ENCODE data around the gene C1orf105. TPM values are rescaled to one million over a fixed set of nuclear protein-coding genes. Genes with fewer than 3 reads are reported as not detected.

The C1orf105 gene
- total and polyA plus RNA-seq, 10 of the 15 experiments (the other 5 are each of a cell fraction or from before 2014, with no cell fraction given), result not detected

- ChIA-PET CTCF (interaction anchor here (0.6 to 7.1 kb wide), 20 partner anchors 9 to 916 kb away, joined by 3 to 66 read pairs (median 4); partner anchors contain the start of genes C1orf105 and PIGC), POLR2A (no interaction called here), RAD21 (ENCODE audit: unreplicated experiment) (interaction anchor here (0.6 to 2.5 kb wide), 3 partner anchors 14 to 427 kb away, joined by 3 to 11 read pairs (median 3); partner anchors contain the start of gene PIGC), SMC1A (ENCODE audit: uncharacterized antibody, unreplicated experiment) (interaction anchor here (0.9 to 3.2 kb wide), 8 partner anchors 14 to 444 kb away, joined by 3 to 13 read pairs (median 4); partner anchors contain the start of gene PIGC)
- TF ChIP-seq SMARCA5 (IDR thresholded peaks at IDR 0.05) (0 out of 2 replicates have a peak, but pooled peaks have one; percentile 28), ZNF687 (IDR thresholded peaks at IDR 0.05) (no peak), CEBPZ (IDR thresholded peaks at IDR 0.05; ENCODE audit: low read depth, low read length) (no peak), CTCF (IDR thresholded peaks at IDR 0.05 in 2 of 3, conservative IDR thresholded peaks at IDR 0.05 in 1 of 3; ENCODE audit: control insufficient read depth in 2 of 3, extremely low read depth in 1 of 3, insufficient read depth in 1 of 3, low read depth in 3 of 3, low read length in 3 of 3) (peak; percentile 56 to 75 (median 65)), SMC3 (IDR thresholded peaks at IDR 0.05; ENCODE audit: borderline replicate concordance, low read length) (peak; percentile 79), RAD21 (IDR thresholded peaks at IDR 0.05; ENCODE audit: insufficient read depth, low read depth, low read length) (peak; percentile 67)
- FAIRE-seq (peak; percentile 93), ATAC-seq (peak; percentile 85), DNase-seq (ENCODE audit: low read depth, low spot score) (peak; percentile 34)
- Histone ChIP-seq H3K4me3 (no peak overlapping the region), H3K79me2 (ENCODE audit: control insufficient read depth, insufficient read depth, low read length) (no peaks in the 10 kb centered on the region), H3K4me1 (ENCODE audit: control insufficient read depth, insufficient read depth, low read length) (peaks cover 8% of the 10 kb centered on the region), H3K27ac (ENCODE audit: control insufficient read depth, insufficient read depth) (no peak overlapping the region), H3K4me2 (ENCODE audit: control insufficient read depth, insufficient read depth) (no peak overlapping the region), H3K36me3 (ENCODE audit: control insufficient read depth in 2 of 2, insufficient read depth in 2 of 2, low read length in 1 of 2) (no peaks in the 10 kb centered on the region), H2AFZ (ENCODE audit: control insufficient read depth, low read depth, low read length) (no peak overlapping the region; the same call in 1 of the 2 replicates), H4K20me1 (ENCODE audit: control insufficient read depth, insufficient read depth) (no peaks in the 10 kb centered on the region), H3K9me3 (replicated peaks; ENCODE audit: control insufficient read depth, insufficient read depth, low read length) (no peaks in the 10 kb centered on the region; the same call in 2 of the 3 replicates), H3K9ac (ENCODE audit: control insufficient read depth, insufficient read depth, low read length) (no peak overlapping the region), H3K27me3 (replicated peaks in 1 of 2; ENCODE audit: control insufficient read depth in 2 of 2, insufficient read depth in 2 of 2, low read length in 1 of 2) (no peaks in the 10 kb centered on the region)
- in situ Hi-C loops (cut with MboI) (loop anchor here (5.0 to 25.0 kb wide), 2 partner anchors 432 to 642 kb away; partner anchors contain the start of gene METTL13), intact Hi-C loops (cut with micrococcal nuclease; ENCODE audit: unreplicated experiment) (loop anchor here (1.0 to 10.0 kb wide), 3 partner anchors 339 to 625 kb away; no protein-coding TSS in a partner anchor)
- BruUV-seq (replicated peaks), result no TSS peak
- WGBS (ENCODE audit: insufficient coverage, insufficient replicate concordance, low lambda C conversion rate, missing lambda C conversion rate), result 94% methylated on average over 1 of the region's 1 CpG
Measured at GRCh38 chr1:172429331-172430127, 9.0 kb downstream of the C1orf105 start.

Measured in GM12878 (cell line).